Limb (tissue), 2 donors: ENCODE measurements around the gene CDH24.

Experiments used
- DNase-seq, 2 donors: peaks; one replicate each; pipeline ENCODE4 v3.0.0-alpha.2; 2016; ENCODE audit errors: extremely low spot score in 2 of 2

The CDH24 gene

DNA sequence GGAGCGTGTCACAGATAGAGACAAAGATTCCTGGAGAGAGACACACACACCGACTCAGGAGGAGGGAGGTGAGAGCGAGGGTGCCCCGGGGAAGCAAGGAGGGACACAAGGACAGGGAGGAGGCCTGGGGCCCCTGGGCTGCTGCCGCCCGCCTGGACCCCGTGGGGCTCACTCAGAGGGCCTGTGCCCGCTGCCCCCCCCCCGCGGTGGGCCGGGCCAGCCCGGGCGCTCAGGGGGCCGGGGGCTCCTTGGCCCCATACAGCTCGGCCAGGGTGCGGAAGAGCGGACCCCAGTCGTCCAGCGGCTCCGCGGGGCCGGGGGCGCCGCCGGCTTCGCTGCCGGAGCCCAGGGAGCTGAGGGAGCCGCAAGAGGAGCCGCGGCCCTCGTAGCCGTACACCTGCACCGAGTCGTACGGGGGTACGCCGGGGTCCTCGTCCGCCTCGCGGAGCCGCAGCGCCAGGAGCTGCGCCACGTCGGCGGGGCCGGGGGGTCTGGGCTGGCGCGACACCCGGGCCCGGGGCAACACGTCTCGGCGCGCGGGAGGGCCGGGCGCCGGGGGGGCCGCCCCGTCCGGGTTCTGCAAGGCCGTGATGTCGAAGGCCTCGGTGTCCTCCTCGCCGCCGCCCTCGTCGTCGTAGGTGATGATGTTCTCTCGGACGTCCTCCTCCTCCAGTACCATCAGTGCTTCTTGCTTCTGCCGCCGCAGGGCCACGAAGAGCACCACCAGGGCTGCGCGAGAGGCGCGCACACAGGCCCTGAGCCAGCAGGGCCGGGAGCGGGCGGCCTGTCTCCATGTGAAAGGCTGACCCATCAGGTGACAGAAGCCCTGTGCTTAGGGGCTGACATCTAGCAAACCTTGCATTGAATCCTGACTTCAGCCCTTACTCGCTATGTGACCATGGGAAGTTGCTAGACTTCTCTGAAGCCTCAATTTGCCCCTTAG is 9.3 kb downstream of the CDH24 start:
- DNase-seq: no peak

DNA sequence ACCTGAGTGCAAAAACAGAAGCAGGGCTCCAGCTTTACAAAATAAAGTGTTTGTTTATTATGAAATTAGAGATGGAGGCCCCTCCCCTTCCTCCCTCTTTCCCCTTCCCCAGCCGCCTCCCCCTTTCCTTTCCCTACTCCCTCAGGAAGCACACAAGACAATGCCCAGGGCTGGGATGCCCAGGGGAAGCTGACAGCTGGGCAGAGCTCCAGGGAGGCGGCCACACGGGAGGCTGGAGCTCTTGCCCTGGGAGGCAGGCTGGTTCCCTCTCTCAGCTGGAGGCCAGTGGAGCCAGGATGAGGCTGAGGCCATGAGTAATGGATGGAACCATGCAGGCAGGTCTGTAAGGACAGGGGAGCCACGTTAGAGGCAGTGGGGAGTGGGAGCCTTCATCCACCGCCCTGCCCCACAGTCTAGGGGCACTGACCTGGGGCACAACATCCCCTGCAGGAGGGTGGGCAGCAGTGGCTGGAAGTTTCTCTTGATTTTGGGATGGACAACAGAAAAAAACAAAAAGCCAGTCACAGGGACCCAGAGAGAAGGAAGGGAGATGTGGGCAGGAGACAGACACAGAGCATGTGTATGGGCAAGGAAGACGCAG is 10.2 kb downstream of the CDH24 start:
- no peak for DNase-seq

DNA sequence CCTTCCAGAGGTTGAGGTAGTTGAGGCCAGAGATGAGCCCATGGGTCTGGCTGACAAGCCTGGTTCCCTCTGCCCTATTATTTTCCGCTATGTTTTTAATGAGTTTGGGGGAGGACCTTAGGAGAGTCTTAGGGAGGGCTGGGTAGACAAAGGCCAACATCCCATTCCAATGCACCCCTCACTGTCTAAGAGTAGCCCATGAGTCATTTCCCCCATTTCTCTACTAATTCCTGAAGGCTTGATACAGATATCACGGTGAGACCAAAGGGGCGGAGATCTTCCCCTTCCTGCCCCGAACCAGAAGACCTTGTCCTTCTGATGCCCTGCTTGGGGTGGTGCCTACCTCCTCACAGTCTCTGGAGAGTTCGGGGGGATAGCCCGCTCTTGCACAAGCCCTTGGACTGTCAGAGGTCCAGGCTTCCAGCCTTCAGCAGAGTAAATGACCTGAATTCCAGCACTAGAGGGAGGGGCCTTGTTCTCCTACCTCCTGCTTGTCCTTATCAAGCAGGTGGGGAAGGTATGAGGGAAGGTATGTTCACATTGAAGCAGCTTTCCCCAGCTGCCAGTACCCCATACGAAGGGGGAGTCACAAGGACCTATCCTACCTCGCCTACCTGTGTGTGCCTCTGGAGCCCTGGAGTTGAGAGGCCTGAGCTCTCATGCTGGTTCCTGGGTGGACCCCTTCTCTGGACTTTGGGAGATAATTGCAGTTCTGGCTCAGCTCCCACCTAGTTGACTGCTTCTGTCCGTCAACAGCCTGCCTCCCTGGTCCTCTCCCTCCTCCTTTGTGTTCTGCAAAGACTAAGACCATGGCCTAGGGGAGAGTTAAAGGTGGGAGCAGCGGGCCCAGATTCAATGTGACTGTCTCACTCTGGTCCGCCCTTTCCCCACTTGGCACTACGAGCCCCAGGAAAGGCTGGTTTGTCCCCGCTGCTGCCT is 11.6 kb downstream of the CDH24 start:
- no peak for DNase-seq

DNA sequence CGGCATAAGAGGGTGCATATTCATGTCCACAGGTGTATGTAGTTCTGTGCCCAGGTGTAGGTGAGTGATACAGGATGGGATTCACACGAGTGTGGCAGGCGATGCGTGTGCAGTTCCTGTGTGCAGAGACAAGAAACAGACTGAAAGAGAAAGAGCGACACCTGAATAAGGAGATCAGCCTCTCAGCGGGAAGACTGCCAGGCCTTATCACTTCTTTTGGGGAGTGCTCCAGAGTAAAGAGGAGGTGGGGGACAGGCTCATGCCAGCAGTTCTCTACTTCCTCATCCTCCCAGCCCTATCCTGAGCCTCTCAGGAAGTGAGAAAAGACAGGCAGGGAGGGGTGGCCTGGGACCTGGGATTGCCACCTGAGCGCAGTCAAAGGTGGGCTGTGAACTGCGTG is 12.5 kb downstream of the CDH24 start:
- DNase-seq: no peak

DNA sequence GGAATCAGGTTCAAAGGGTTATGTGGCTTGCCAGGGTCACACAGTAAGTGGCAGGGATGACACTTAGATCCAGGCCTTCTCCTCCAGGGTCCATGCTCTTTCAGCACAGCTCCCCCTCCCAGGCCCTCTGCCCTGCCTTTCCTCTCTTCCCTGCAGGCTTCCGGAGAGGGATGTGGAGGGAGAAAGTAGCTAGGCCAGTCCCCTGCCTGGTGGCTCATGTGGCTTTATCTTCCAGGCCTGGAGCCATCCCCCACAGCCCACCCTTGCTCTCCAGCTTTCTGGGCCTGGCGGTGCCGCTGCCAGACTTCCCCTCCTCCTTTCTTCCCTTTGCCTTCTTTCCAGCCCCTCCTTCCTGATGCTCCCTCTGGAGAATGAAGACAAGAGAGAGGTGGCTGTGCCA is 13.6 kb downstream of the CDH24 start:
- no peak for DNase-seq

DNA sequence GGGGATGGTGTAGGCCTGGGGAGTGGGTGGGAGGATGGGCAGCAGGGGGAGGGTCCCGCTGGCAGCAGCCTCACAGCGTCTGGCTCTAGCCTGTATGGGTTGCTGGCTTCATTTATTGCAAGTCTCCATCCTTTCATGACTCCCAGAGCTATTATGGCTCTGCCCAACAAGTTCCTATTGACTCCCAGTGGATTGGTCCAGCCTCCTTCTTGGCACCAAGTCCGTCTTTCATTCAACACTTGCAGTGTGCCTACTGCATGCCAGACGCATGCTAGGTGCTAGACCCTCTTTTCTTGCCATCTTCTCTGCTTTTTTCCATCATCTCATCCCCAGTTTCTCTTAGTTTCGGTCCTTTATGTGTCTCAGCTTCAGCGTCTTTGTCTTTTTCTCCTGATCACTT is 14.2 kb downstream of the CDH24 start:
- DNase-seq: no peak

DNA sequence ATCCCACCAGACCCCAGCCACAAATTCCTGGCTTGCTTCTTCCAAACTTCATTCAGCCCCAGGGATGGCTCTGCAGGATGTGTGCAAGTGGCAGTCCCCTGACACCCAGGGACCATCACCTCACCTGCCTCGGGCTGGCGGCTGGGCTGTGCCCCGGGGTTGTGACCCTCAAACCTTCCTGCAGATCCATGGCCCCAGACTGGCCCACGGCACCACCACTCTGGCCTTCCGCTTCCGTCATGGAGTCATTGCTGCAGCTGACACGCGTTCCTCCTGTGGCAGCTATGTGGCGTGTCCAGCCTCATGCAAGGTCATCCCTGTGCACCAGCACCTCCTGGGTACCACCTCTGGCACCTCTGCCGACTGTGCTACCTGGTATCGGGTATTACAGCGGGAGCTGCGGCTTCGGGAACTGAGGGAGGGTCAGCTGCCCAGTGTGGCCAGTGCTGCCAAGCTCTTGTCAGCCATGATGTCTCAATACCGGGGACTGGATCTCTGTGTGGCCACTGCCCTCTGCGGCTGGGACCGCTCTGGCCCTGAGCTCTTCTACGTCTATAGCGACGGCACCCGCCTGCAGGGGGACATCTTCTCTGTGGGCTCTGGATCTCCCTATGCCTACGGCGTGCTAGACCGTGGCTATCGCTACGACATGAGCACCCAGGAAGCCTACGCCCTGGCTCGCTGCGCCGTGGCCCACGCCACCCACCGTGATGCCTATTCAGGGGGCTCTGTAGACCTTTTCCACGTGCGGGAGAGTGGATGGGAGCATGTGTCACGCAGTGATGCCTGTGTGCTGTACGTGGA is 15.0 kb downstream of the CDH24 start, which contains the start of gene PSMB11:
Gene PSMB11, plus strand, starts transcription at position 51 of the 804 bp plus-strand sequence. Its CDS starts 14 bp downstream, at position 65.
- no peak for DNase-seq

DNA sequence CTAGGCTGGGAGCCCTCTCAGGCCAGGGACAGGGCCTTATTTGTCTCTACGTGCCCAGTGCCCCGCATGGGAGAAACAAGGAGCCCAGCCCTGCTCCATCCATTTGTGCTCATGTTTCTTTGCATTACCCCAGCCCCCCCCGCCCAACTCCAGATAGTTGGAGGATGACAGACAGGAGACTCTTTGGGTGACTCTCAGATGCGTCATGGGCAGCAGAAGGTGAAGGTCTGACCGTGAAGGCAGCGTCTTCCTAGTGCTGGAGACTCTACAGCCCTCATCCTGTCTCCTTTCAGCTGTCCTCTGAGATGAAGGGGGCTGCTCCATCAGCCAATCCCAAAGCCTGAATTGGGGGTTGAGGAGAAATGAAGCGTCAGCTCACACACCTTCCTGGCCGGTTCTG is 15.6 kb downstream of the CDH24 start:
- DNase-seq: no peak

DNA sequence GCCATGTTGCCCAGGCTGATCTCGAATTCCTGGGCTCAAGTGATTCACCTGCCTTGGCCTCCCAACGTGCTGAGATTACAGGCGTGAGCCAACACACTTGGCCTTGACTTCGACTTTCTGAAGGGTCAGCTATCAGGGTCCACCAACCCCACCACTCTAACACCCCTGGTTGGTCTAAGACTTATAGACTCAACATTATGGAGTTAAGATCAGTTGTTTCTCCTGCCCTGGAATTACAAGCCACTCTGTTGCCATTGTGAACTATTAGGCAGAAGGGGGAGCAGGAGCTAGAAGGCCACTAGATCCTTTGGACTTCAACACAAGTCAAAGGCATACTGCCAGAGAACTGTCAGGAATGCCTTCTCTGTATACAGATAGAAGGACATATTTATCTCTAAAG is 17.2 kb downstream of the CDH24 start:
- no peak for DNase-seq

DNA sequence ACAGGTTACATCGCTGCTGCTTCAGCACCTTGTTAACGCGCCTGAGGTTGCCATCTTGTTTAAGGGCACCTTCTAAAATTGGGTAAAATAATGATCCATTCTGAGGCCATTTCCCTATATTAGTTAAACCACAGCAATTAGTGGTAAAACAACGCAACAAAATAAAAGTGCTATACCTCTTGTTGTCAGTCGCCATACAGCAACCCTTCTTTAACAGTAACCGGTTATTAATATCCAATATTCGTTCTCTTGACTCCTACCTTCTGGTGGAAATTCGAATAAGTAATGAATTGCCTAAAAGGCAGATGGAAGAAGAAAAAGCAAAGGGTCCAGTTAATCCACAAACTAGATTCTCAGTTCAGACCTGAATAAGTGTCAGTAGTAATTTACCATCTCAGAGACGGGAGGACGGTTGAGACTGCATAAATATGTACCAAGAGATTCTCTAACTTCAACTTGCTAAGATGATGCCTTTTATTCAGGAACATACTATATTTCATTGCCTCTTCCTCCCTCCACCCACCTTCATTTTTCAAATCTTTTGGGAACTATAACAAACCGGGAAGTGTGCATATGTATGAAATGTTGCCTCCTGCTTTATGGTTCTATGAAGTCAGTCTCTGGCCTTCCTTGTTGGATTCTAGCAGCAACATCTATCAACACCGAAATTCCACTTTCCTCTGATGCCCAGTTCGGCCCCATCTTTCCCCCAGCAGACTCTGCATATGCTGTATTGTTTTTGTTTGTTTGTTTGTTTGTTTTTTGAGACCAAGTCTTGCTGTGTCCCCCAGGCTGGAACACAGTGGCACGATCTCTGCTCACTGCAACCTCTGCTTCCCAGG is 21.8 kb downstream of the CDH24 start:
- no peak for DNase-seq

DNA sequence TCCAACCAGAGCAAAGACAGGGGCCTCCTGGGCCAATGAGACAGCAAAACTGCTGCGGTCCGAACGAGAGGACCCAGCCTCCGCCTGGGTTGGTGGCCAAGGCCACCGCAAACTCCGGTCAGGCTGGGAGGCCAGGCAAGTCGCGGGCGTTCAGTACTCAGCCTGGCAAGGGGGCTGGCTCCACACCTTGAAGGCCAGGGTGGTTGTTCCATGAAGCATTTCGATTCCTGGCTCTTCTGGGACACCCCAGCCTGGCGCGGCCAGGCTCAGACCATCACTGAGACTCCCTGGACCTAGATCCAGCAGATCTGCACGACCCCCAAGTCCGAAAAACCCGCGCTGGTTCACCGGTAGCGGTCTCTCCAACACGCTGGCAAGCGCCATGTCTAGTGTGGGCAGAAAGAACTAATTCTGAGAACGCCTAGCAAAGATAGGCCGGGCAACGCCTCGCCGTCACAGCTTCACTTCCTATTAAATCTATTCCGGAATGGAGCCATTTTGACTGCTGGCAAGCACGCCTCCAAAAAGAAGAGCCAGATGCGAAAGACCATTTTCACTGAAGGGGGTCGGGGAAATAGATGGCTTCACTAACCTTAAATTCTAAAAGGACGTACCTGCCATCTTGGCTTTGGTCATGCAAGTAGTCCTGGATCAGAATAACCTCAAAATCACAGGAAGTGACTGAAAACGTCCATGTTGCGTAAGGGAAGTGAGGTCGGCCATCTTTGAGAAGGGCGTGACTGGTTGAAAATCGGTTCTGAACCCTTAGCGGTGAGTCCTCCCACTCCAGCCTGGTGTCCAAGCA is 22.6 kb downstream of the CDH24 start, which contains the start of gene PSMB5:
Gene PSMB5, minus strand, starts transcription at position 403 of the 805 bp plus-strand sequence. Its CDS starts 19 bp downstream, at position 384.
- DNase-seq: peak; percentile 89 to 96

DNA sequence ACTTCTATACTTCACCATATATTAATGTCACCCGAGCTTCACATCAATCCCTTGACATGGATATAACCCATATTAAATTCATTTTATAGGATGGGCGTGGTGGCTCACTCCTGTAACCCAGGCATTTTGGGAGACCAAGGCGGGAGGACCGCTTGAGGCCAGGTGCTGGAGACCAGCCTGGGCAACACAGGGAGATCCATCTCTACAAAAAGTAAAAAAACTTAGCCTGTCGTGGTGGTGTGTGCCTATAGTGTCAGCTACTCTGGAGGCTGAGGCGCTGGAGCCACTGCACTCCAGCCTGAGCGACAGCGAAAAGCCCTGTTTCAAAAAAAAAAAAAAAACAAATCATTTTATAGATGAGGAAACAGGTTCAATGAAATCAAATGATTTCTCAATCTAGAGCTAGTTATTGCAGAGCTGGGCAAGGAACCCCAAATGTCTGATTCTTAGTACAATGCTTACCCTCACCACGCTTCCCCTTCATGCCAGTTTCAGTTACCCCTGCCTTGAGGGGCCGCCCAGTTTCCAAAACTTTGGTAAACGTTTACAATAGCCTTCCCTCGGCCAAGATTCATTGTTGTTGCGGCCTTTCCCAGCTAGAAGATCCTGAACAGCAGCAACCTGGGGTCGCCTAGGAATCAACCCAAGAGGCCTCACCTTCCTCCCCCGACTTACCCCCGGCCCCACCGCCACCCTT is 23.4 kb downstream of the CDH24 start:
- DNase-seq: no peak

DNA sequence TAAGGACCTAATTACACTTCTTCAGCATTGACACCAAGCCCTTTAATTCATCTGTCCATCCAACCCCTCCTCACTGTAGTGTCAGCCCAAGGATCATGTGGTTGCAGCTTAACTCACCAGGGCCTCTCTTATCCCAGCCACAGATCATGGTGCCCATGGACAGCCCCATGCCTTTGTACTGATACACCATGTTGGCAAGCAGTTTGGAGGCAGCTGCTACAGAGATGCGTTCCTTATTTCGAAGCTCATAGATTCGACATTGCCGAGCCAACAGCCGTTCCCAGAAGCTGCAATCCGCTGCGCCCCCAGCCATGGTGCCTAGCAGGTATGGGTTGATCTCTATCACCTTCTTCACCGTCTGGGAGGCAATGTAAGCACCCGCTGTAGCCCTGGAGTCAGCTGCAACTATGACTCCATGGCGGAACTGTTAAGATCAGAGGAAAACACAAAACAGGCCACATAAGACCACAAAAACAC is 24.0 kb downstream of the CDH24 start:
- no peak for DNase-seq

DNA sequence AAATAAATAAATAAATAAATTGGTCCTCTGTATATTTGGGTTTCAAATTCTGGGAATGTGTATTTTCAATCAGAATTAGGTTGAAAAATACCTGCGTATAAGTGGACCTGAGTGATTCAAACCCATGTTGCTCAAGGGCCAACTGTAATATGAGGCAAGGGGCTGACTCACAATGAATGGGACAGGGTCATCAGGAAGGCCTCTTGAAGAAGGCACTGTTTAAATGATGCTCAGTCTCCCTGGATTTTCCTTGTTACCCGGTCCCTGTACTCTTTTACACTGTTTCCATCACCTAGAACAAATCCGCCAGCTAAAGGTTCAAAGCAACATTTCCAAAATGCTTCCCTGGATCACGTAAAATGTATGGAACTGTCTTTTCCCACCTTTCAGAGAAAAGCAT is 26.4 kb downstream of the CDH24 start:
- DNase-seq: no peak

DNA sequence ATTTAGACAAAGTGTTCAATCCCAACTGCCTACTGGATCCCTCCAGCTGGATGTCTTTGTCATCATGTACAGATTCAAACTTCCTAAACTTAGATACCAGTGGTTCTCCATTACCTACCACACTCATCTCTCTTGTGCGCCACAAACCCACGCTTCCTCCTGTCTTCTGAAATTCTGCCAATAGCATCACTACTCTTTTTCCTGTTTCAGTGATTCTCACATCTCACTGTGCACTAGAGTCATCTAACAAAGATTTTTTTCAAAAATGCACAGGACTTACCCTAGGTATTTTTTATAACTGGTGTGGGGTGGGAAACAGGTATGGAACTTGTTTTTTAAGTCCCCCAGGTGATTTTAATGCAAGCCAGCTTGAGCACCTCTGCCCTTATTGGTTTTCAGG is 28.5 kb downstream of the CDH24 start:
- DNase-seq: no peak

DNA sequence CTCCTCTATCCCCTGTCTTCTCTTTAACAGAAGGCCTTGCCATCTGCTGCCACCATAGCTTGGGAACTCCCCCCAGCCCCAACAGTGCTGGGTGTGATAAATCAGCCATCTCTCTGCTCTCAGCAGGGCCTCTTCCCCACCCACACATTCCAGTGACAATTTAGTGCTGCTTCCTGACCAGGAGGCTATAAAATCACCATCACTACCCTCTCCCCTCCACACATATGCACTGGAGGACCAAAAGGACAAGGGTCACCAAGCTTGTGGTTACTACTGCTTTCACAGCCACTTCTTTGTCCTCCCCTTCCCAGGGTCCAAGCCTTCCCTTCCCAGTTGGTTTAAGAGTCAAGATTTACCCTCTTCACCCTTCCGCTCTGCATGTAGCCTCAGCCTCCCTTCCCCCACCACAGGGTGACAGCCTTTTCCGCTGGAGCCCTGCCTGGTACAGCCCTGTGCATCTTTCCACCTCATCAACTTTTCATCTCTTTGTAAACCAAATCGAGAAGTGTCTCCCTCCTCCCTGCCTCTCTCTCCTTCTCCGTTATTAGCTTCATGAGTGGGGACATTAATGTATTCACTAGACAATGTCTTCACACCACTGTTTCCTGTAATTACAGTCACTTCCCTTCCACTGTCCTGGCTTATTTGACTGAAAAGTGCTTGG is 32.0 kb downstream of the CDH24 start:
- no peak for DNase-seq

DNA sequence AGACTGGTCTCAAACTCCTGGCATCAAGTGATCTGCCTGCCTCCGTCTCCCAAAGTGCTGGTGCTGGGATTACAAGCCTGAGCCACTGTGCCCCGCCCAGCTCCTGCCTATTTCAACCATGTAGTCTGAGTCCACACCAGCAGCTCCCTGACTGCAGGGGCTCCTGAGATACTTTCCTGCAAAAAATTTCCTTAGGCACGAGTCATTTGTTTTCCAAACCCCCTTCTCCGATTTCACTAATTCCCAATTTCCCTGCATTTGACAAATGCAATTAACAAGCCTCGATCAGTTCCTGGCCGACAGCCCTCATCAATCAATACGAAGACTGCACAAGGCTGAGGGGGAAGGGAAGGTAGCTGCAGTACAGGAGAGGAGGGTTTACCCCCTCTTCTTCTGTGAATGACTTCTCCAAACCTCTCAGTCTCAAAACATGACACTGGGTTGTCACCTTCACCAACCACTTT is 32.7 kb downstream of the CDH24 start:
- DNase-seq: no peak

DNA sequence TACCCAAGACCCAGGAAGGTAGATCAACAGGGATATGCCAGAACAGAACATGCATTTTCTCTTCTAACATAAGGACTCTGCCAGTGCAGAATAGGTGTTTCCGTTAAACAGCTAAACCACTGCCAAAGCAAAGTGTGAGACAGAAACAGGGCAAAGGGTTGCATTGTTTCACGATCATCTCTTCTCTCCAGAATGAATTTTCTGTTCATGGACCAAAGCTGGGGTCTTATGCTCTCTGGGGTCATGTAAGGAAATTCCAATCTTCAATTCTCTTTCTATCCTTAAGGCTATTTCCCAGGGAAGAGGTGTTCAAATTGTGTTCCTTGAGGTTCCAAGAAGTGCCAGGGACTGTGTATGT is 33.5 kb downstream of the CDH24 start:
- DNase-seq: no peak
